Endothelial cell of hepatic sinusoid (primary cell): ENCODE measurements around the gene SSH2.

ENCODE experiments used
- in situ Hi-C: cut with HindIII; loops from 2 replicates; pipeline ENCODE4 v1.10.0; 2017; ENCODE audit warnings: low sequenced_read_pairs

SSH2 gene

DNA sequence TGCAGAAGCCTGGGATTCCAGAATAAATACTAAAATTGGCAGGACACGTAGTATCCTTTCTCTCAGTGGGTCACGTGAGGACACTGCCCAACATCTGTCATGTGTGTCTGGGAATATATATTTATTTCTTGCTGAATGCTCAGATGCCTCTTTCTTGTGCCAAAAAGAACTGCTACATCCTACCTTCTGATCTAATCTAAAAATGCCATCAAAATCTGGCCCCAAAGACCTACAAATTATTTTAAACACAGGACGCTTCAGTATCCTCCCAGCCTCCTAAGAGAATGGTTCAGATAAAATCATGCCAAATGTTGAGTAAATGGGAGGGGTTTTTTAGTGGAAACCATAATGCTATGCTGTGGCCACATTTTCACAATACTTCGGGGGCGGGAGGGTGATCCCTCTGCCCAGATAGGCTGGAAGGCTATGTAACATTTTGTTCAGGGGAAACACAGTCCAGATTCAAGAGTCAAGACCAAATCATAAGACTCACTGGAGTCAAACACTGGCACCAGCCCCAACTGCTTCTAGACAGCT lies 284.4 kb downstream of the SSH2 start:
- in situ Hi-C loops = no loop called here

DNA sequence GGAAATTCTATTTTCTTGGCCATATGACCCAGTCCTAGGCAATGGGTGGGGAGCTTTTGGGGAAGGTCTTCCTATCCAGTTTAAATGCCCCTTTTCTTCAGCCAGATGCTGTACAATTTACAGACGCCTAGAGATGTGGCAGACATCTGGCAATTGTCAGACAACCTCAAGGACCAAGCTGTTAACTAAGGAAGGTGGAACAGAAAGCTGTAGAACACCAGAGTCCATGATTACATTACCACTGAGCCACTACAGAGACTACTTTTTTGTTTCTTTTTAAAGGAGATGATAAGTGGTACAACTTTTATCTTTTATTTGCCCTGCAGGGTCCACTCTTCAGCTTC lies 286.2 kb downstream of the SSH2 start:
- in situ Hi-C loops = no loop called here

DNA sequence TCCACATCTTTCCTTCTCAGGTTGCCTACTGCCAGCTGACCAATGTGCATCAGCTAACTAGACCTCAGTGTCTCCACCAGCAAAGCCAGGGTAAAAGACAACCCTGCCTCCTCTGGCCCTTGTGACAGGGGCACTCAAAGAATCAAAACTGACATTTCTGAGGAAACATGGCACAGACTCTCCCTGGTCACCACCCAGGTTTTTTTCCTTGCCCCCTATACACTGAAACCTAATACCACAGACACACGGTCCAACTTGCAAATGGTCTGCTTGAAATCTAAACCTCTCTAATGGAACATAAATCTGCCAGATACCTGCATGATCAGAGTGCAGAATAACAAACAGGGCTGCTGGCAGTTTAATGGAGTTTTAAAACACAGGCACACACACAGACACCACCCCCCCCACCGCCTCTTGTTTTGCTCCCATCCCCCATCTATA lies 287.8 kb downstream of the SSH2 start:
- in situ Hi-C loops = no loop called here

DNA sequence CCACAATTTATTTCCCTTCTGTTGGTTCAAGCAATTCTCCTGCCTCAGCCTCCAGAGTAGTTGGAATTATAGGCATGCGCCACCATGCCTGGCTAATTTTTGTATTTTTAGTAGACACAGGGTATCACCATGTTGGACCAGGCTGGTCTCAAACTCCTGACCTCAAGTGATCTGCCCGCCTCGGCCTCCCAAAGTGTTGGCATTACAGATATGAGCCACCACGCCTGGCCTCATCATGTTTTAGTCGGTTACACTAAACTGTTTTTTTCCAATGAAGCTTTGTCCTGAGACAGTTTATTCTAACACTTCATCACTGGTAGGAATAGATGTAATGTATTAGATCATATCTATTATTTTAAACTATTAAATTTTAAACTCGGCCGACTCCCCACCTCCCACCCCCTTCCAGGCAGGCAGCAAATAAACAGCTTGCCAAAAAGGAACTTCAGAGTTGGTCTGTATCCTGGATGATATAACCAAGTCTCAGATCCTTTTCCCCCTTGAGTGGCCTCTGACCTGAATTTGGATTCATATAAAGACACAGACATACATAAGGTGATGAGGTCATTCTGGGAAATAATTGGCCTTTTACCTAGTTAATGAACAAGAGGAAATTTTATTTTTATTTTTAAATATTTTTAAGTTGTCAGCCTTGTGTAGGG lies 288.9 kb downstream of the SSH2 start:
- in situ Hi-C loops = no loop called here

DNA sequence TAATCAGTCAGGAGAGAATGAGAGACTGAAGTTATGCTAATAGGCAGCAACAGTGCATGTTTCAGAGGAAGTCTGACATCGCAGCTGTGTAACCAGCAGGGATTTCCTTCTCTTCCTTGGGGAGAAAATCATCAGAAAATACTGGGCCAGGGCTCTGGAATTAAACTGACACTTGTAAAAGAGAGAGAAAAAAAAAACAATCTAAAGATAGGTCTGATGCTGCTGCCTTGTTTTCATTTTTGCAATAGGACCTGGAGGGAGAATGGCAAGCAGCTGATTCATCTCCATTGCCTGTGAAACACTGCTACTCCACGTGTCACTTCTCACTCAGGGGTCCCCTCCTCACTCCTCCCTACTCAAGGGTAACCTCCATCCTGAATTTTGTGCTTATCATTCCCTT lies 289.6 kb downstream of the SSH2 start:
- in situ Hi-C loops = no loop called here

DNA sequence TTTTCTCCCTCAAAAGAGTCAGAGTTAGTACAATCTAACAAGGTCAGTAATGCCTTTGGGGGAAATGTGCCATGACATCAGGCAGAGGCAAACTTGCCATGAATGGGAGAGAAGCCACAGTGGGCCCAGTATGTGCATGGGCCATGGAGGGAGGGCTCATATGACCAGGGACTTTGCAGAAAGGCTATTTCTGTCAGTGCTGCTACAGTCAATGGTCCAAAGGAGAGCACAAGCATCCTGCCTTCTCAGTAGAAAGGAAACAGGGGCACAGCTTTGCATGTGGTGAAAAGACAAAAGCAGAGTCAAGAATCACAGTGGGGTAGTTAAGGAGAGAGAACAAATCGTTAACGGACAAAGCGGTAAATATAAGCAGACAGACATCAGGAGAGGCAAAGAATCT lies 296.1 kb downstream of the SSH2 start:
- in situ Hi-C loops = no loop called here

DNA sequence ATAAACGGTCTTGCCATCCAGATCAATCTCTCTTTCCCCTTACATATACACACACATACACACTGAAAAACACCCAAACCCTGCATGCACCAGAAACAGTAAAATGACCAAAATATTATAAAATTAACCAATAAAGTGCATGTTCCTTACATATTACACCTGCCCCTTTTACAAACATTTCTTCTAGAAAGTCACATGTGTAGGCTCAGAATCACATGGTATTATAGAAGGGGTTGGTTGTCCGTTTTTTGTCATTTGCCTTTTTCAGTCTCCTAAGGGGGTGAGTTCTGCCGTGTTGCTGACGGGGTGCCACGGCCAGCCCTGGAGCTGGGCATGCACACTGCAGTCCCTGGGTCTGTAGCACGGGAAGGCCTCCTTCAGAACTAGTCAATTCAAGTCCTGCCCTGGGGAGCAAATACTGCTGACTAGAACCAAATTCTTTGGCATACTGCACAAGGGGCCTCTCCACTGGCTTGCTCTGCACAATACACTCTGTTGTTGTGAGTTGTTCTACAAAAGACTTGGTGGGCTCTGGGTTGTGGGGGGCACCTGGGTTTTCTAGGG lies 299.3 kb downstream of the SSH2 start:
- in situ Hi-C loops = no loop called here

DNA sequence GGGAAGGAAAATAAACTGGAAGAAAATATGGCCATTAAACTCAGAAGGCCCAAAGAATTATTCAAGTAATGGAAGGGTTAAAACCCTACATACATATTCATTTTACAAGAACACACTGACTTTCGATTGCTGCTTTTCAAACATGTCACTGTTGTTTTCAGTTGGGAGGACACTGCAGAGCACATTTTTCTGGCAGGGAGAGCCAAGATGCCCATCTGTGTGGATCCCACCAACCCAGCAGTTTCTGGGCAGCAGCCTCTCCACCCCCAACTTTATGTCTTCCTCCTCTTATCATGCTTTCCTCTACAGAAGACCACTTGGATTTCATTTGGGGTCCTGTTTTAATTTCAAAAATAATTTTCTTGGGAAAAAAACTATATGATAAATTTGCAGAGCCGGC lies 300.2 kb downstream of the SSH2 start:
- in situ Hi-C loops = no loop called here

DNA sequence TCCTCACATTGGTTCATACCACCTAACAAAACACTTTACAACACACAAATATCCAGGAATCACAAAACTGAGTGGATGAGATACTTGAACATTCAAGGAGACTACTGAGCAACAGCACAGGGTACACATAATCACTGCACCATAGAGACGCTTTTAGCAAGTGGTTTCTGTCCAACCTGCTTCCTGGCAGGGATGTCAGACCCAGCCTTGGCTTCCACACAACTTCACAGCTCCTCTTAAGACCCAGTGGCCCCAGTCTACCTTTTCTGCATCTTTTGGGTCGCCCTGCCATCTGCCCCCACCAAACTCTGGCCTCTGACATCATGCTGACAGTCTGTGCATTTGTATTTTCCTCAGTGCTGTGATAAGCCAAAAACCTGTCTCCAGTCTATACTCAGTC lies 301.4 kb downstream of the SSH2 start:
- in situ Hi-C loops = no loop called here

DNA sequence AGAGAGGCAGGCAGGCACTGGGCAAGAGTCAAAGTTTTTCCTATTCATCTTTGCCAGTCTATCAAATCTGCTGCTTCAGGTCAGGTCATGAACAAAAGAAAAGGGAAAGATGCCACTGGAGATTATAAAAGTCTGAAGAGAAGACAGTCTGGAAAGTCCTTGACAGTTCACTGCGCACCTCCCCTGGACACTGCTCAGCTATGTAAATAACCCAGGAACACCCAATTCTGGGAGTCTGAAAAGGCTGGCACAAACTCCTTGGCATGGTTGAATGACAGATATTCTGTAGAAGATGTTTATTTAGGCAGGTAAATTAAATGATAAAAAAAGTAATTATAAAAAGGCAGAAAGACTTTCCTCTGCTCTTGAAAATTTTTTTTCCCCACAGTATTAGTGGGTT lies 302.1 kb downstream of the SSH2 start:
- in situ Hi-C loops = no loop called here

DNA sequence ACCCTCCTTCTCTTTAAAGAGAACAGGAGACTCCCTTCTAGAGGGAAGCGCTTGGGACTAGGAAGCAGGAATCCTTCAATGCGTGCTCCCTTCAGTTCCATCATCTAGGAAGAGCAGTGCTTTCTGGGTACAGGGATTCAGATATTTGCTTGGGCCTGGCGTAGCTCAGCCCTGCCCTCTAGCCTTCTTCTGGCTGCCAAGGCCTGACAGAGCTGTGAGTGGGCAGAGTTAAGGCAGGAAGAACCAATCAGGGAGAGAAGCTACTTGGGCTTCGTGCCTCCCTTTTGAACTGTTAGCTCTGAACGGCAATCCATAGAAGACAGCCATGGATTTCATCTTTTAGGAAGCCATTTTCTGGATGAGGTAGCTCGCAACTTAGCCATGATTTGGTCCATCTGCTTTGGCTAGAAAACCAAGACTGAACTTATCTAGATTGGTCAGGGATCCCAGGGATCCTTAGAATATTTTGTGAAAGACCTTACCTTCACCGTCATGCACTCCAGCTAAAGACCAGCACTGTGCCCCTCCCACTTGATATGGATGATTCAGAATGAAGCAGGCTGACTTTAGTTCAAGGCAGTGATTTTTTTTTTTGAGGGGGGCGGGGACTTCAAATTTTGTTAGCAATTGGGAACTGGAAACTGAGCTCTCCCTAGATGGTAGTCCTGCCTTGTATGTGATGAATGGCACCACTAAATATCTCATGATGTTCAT lies 304.8 kb downstream of the SSH2 start:
- in situ Hi-C loops = no loop called here

DNA sequence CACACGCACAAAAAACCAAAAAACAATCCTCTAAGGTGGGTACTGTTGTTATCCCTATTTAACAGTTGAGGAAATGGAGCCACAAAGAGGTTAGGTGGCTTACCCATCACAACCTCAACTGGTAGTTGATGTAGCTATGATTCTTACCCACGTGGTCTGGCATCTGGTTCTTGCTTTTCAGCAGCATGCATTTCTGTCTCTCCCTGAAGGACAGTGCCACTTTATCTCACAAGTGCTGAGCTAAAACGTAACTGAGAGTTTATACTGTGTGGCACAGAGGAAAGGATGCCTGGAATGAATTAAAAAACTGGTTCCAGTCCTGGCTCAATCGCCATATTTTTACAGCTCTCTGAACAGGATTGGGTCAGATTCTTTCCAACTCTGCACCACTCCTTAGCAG lies 305.4 kb downstream of the SSH2 start:
- in situ Hi-C loops = no loop called here

DNA sequence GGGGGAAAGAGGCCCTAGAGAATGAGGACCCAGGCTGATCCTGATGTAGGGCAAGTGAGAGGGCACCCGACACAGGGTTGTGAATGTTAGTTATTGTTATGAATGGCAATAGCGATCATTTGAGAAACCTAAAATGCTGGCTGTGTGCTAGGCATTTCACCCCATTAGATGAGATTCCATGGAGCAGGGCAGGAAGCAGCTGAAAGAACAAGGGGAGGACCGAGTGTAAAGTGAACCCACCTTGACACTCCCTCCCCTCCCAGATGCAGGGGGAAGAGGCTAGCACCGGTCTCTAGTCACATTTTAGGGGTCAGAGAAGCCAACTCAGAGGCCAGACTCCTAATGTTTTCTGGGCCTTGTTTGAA lies 306.8 kb downstream of the SSH2 start:
- in situ Hi-C loops = no loop called here

DNA sequence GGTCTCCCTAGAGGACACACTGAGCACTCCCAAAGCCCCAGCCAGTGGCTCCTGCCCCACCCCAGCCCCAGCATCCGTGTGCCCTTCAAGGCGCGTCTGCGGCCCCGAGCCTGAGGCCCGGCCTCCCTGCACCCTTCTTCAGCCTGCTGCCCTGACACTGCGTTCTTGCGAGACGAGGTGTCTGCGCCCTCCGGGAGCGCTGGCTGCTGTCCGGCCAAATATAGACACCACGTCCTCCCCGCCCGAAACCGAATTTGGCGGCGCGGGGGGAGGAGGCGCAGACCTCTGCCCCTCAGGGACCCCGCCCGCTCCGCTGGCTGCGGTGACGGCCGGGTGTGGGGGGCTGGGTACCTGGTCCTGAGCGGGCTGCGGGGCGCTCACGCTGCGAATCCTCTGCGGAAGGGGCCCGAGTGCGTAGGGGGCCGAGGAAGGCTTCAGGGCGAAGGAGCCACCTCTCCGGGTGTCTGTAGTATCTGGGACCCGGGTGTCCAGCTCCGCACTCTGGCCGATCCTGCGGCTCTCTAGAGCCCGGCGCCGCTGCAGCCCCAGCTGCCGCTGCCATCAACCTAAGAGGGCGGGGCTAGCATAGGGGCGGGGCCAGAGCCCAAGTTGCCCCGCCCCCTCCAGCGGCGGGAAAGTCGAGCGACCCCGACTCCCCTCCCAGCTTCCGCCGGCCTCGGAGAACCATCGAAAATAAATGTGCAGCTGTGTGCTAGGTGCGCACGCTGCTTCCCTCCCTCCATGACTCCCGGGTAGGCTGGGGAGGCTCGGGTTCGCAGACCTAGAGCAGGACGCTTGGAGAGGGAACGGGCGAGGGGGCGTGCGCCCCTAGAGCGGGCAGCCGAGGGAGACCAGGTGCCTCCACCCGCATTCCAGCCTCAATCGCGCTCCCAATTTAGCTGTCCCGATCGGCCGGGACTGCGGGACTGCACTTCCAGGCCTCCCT lies 307.4 kb downstream of the SSH2 start, which contains the start of gene CORO6:
Gene CORO6 (minus strand): TSS at position 576 of the 946 bp plus-strand sequence. CDS start 1,491 bp downstream, outside the sequence.
- in situ Hi-C loops = no loop called here

DNA sequence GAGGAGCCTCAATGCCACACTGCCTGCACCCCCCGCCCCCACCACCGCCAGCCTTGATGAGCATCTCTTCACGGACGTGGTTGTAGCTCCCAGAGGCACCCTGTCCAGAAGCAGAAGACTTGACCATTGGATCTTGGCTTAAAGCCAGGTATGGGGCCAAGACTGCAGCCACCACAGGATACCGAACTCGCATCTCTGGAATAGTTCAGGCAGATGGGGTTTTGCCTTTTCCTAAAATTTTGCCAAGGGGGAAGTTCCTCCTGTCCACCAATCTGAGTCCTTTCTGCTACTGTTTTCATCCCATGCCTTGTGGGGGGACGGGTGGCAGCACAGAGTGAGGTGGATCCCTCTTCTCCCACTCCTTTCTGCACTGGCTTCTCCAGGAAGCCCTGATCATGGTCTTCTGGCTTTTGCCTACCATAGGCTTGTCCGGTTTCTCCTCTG lies 308.3 kb downstream of the SSH2 start:
- in situ Hi-C loops = no loop called here

DNA sequence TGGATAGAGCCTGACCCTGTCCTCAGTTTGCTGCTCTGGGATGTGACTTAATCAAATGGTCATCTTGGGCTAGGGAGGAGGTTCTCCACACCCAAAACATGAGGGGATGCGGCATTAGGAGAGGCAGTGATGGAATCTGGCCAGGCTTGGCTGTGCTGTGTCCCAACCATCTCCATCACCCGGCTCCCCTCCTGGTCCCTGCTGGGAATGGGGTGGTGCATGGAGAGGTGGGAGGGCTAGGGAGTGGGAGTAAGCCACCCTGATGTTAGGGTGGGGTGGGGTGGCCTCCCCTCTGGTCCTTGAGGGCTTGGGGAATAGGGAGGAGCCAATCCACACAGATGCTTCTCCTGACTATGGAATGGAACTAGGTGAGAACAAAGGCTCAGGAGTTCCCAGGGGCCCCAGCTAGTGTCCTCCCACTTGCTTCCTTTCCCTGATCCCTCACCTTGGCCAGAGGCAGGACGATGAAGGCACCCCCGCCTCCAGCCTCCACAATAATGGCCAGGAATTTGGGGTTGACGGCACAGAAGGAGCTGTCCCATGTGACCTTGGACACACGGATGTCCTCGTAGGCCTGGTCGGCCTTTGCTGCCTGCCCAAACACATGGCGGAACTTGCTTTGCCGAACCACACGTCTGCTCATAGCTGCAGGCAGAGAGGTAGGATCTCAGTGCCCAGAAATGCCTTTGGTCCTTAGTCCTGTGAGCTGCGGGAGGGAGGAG lies 309.1 kb downstream of the SSH2 start:
- in situ Hi-C loops = no loop called here

DNA sequence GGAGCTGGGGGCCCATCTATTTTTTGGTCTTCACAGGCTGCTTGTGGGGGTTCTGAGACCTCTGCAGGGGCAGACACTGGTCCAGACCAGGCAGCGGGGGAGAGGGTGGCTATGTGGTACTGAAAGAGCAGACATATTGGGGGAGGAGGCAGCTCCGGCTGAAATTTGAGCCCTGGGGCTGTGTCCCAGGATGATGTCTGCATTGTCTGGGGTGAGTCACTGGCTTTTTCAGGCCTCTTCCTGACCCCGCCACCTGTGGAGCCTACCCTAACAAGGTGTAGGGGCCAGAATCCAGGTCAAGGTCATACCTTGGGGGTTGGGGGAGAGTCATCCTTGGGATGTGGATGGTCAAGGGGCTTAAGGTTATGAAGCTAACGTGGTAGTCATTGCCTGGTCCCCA lies 309.8 kb downstream of the SSH2 start:
- in situ Hi-C loops = no loop called here

DNA sequence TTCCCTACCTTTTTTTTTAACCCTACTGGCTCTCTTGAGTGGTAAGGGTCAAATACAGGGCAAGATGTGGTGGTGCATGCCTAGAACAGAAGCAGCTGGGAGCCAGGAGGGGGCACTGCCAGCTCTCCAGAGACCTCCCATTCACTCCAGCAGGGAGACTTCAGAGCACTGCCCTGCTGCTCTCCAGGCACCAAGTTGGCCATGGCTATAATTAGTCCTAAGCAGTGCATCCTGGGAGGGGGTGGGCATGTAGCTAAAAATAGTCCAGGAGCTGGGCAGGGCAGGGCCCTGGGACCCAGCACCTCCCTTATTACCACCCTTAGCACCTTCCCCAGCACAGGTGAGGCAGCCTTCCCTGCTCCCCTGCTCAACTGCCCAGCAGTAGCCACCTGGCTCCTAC lies 310.8 kb downstream of the SSH2 start:
- in situ Hi-C loops = no loop called here

DNA sequence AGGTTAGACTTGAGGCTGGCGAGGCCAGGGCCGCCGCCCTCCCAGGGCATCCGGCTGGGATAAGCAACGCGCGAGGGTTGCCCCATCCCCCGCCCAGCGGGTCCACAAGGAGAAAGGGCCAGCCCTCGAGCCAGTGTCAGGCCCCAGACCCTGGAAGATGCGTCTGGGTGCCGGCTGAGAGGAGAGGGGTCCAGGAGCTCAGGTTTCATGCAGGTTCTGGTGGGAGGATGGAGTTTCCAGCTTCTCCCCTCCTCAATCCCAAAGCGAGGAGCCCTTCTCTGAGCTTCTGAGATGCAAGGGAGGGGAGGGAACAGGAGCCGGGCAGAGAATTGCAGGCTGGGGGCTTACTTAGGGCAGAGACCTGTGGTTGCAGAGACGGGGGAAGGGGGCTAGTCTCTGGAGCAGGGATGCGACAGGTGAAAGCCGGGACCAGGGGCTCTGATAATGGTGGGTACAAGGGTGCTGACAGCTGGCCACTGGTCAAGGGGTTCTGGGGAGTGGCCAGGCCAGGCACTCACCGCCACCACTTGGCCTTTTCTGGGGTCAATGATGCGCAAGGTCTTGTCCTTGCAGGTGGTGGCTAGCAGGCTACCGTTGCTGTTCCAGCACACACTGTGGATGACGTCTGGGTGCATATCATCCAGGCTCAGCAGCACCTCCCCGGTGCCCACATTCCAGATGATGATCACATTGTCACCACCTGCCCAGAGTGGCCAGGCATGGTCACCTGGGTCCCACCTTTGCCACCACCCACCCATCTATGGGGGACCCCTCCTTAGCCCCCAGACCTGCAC lies 311.6 kb downstream of the SSH2 start:
- in situ Hi-C loops = no loop called here
